Activated CD8-positive, alpha-beta memory T cell treated with anti-CD3 and anti-CD28 coated beads, Interleukin-2, amount 50 U/mL, for 24 hours (primary cell): ENCODE measurements around the gene SFTA2.
"Not testable (repeated sequence)": the region's sequence is repeated elsewhere in the genome, so short reads cannot be mapped to it uniquely, and the experiment has no call there.

Experiments used
- DNase-seq: peaks from one replicate; pipeline ENCODE4 v3.0.0-alpha.2; 2020; ENCODE audit errors: extremely low read depth

SFTA2 gene

GRCh38 chr6:30912746-30913520 lies 19.0 kb downstream of the SFTA2 start:
- DNase-seq: no peak

DNA sequence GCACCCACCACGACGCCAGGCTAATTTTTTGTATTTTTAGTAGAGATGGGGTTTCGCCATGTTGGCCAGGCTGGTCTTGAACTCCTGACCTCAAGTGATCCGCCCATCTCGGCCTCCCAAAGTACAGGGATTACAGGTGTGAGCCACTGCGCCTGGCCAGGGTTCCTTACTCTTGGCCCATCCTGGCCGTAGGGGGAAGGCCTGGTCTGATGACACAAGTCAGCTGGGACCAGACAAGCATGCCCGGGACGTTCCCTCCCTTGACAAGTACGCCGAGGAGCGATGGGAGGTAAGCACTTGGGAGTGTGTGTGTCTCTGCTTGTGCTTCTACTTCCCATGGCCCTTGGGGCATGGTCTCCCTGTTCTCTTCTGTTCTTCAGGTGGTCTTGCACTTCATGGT lies 21.5 kb downstream of the SFTA2 start:
- DNase-seq: not testable (repeated sequence)

DNA sequence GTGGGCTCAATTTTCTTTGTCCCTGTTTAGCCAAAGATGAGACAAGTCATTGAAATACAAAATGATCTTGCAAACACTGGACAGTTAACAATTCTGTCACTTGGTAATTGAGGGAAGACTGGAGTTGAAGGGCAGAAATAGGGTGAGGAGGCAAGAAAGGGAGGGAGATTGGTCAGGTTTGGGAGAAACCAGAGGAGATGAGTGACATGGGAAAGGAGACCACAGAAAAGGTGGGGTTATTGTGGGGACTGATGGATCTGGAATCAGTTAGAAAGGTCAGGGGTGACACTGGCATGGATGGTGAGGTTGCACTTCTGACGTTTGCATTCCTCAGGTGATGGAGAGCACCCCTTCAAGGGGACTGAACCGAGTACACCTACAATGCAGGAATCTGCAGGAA lies 23.3 kb downstream of the SFTA2 start:
- no peak for DNase-seq

- peak; percentile 91 for DNase-seq
Observed at GRCh38 chr6:30907758-30908591, 24.0 kb downstream of the SFTA2 start, which contains the start of gene GTF2H4. Gene GTF2H4 (plus strand): TSS chr6:30908207.

GRCh38 chr6:30907290-30907757 lies 24.6 kb downstream of the SFTA2 start:
- DNase-seq: not testable (repeated sequence)

DNA sequence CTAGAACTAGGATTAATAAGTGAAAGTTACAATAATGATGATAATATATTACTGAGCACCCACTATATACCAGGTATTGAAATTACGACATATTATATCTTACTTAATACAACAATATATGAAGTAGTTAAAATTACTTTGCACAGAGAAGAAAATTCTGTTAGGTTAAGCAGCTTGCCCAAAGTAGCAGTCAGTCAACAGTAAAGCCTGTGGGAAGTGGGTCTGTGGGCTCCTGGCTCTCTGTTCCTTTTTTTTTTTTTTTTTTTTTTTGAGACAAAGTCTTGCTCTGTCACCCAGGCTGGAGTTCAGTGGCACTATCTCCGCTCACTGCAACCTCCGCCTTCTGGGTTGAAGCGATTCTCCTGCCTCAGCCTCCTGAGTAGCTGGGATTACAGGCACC lies 28.7 kb downstream of the SFTA2 start:
- DNase-seq: no peak

GRCh38 chr6:30902709-30903108 lies 29.3 kb downstream of the SFTA2 start:
- DNase-seq: no peak

GRCh38 chr6:30902196-30902595 lies 29.8 kb downstream of the SFTA2 start:
- DNase-seq: not testable (repeated sequence)

DNA sequence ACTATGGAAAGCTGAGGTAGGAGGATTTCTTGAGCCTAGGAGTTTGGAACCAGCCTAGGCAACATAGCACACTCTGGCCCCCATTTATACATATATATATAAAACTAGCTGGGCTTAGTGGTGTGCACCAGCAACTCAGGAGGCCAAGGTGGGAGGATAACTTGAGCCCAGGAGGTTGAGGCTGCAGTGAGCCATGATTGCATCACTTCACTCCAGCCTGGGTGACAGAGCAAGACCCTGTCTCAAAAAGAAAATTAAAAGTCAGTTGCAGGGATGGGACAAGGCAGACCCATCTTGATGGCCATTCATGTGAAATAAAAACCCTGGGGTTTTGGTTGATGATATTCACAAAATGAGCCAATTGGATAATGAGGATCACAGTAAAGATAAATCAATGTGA lies 30.5 kb downstream of the SFTA2 start:
- DNase-seq: no peak

GRCh38 chr6:30900863-30901417 lies 31.0 kb downstream of the SFTA2 start:
- DNase-seq: no peak

GRCh38 chr6:30898750-30899360 lies 33.1 kb downstream of the SFTA2 start:
- DNase-seq: no peak

DNA sequence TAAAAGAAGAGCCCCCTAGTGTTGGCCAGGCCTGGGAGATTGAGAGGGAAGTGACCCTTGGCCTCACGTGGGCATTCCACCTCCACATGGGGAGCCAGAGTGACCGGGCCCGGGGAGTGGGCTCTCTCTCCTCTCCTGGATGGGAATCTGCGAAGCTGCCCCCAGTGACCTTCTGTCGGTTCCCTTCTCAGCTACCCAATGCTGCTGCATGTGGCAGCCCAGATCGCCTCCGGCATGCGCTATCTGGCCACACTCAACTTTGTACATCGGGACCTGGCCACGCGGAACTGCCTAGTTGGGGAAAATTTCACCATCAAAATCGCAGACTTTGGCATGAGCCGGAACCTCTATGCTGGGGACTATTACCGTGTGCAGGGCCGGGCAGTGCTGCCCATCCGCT lies 34.1 kb downstream of the SFTA2 start:
- DNase-seq: no peak

DNA sequence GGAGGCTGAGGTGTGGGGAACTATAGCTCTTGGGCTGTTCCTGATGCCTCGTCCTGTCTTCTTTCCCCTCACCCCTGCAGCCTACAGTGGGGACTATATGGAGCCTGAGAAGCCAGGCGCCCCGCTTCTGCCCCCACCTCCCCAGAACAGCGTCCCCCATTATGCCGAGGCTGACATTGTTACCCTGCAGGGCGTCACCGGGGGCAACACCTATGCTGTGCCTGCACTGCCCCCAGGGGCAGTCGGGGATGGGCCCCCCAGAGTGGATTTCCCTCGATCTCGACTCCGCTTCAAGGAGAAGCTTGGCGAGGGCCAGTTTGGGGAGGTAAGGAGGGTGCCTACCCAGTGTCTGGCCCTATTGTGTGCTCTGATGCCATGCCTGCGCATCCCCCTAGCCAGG lies 35.4 kb downstream of the SFTA2 start:
- DNase-seq: no peak

DNA sequence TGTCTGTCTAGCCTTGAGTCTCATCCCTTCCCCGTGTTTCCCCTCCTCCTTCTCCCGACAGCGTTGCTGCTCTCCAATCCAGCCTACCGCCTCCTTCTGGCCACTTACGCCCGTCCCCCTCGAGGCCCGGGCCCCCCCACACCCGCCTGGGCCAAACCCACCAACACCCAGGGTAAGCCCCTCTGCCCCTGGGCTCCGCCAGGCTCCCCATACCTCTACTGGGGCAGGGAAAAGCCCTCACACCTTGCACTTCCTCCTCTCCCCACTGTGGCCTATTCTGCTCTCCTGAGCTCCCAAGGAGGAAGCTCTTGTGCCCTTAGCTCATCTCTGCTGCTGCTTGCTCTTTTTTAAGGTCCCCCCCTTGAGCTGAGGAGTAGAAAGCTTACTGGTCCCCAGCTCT lies 36.6 kb downstream of the SFTA2 start:
- no peak for DNase-seq

DNA sequence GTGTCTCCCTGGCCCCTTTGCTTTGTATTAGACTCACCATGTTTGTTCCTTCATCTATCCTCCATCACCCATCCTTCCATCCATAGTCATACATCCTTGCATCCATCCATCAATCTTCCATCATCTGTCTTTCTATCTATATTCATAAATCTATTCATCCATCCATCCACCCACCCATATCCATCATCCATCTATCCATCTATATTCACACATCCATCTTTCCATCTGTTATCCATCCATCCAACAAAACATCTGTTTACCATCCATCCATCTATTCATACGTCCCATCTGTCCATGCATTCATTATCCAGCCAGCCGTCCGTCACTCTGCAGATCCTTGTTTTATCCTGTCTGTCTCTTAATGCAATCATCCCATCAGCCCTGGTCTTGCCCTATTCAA lies 37.0 kb downstream of the SFTA2 start:
- no peak for DNase-seq

DNA sequence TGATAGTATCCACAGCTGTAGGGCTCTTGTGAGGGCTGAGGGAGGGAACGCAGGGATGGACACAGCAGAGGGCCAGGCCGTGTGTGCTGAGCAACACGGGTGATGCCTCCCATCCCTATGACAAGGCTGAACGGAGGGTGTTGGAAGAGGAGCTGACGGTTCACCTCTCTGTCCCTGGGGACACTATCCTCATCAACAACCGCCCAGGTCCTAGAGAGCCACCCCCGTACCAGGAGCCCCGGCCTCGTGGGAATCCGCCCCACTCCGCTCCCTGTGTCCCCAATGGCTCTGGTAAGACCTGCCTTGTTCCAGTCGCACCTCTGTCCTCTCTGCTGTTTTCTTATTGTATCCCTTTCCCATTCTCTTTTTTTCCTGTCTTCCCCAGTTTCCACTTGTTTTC lies 37.6 kb downstream of the SFTA2 start:
- no peak for DNase-seq

- DNase-seq: no peak
Observed at GRCh38 chr6:30893666-30894065, 38.3 kb downstream of the SFTA2 start.

GRCh38 chr6:30893001-30893591 lies 38.9 kb downstream of the SFTA2 start:
- DNase-seq: no peak

- no peak for DNase-seq
Observed at GRCh38 chr6:30891816-30892538, 40.0 kb downstream of the SFTA2 start.

DNA sequence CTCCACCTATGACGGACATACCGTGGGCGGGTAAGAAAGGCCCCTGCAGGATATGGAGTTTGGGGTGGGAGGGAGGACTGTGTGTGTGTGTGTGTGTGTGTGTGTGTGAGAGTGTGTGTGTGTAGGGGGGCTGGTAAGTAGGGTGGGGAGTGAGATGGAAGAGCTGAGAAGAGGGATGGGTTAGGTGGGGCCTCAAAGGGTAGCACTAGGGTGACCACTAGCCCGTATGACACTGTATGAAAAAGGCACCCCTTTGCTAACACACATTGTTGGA lies 40.6 kb downstream of the SFTA2 start:
- no peak for DNase-seq
